ENCODE results near the gene TRMU. TPM values are rescaled to one million over a fixed set of nuclear protein-coding genes. Genes with fewer than 3 reads are reported as not detected.
A peak's percentile ranks its signal among the peaks of the same experiment; 100 is the strongest.

The TRMU gene
- total RNA-seq, 2 donors from 2014 or later: 21.2 to 27.2 TPM

- intact Hi-C loops (cut with DNase I): no loop called here
- DNase-seq (ENCODE audit: low spot score): no peak
Measured at GRCh38 chr22:46327691-46328465, 7.6 kb upstream of the TRMU start.

- intact Hi-C loops (cut with DNase I): no loop called here
- peak; percentile 70 for DNase-seq (ENCODE audit: low spot score)
Measured at GRCh38 chr22:46328797-46329196, 6.7 kb upstream of the TRMU start.

GRCh38 chr22:46329616-46330015 lies 5.9 kb upstream of the TRMU start:
- intact Hi-C loops (cut with DNase I): no loop called here
- peak; percentile 61 for DNase-seq (ENCODE audit: low spot score)

GRCh38 chr22:46330426-46330825 lies 5.1 kb upstream of the TRMU start:
- intact Hi-C loops (cut with DNase I): no loop called here
- DNase-seq (ENCODE audit: low spot score): peak; percentile 18

- peak; percentile 62 for DNase-seq (ENCODE audit: low spot score)
- intact Hi-C loops (cut with DNase I): no loop called here
Measured at GRCh38 chr22:46331496-46331895, 4.0 kb upstream of the TRMU start.

- peak; percentile 81 for DNase-seq (ENCODE audit: low spot score)
- intact Hi-C loops (cut with DNase I): no loop called here
Measured at GRCh38 chr22:46336119-46337078, 885 bp downstream of the TRMU start.

GRCh38 chr22:46337870-46338269 lies 2.4 kb downstream of the TRMU start:
- DNase-seq (ENCODE audit: low spot score): no peak
- intact Hi-C loops (cut with DNase I): no loop called here

- intact Hi-C loops (cut with DNase I): no loop called here
- no peak for DNase-seq (ENCODE audit: low spot score)
Measured at GRCh38 chr22:46338636-46339035, 3.1 kb downstream of the TRMU start.

GRCh38 chr22:46339956-46340355 lies 4.4 kb downstream of the TRMU start:
- intact Hi-C loops (cut with DNase I): no loop called here

GRCh38 chr22:46340676-46341075 lies 5.2 kb downstream of the TRMU start:
- no peak for DNase-seq (ENCODE audit: low spot score)
- intact Hi-C loops (cut with DNase I): no loop called here

More at GRCh38 chr22:46339956-46340355, 4.4 kb downstream of the TRMU start:
- DNase-seq (ENCODE audit: low spot score): no peak

- intact Hi-C loops (cut with DNase I): no loop called here
- no peak for DNase-seq (ENCODE audit: low spot score)
Measured at GRCh38 chr22:46346680-46347405, 11.3 kb downstream of the TRMU start.

GRCh38 chr22:46347646-46348045 lies 12.1 kb downstream of the TRMU start:
- intact Hi-C loops (cut with DNase I): no loop called here

GRCh38 chr22:46348099-46348695 lies 12.7 kb downstream of the TRMU start:
- intact Hi-C loops (cut with DNase I): no loop called here
- DNase-seq (ENCODE audit: low spot score): no peak

More at GRCh38 chr22:46347646-46348045, 12.1 kb downstream of the TRMU start:
- DNase-seq (ENCODE audit: low spot score): no peak

GRCh38 chr22:46349238-46349637 lies 13.7 kb downstream of the TRMU start:
- no peak for DNase-seq (ENCODE audit: low spot score)
- intact Hi-C loops (cut with DNase I): no loop called here

- intact Hi-C loops (cut with DNase I): no loop called here
- DNase-seq (ENCODE audit: low spot score): no peak
Measured at GRCh38 chr22:46349681-46350080, 14.2 kb downstream of the TRMU start.

GRCh38 chr22:46350121-46350520 lies 14.6 kb downstream of the TRMU start:
- DNase-seq (ENCODE audit: low spot score): no peak
- intact Hi-C loops (cut with DNase I): no loop called here

- no peak for DNase-seq (ENCODE audit: low spot score)
- intact Hi-C loops (cut with DNase I): no loop called here
Measured at GRCh38 chr22:46350646-46351045, 15.1 kb downstream of the TRMU start.

GRCh38 chr22:46351131-46351735 lies 15.7 kb downstream of the TRMU start:
- intact Hi-C loops (cut with DNase I): no loop called here
- no peak for DNase-seq (ENCODE audit: low spot score)

GRCh38 chr22:46351767-46352166 lies 16.3 kb downstream of the TRMU start:
- DNase-seq (ENCODE audit: low spot score): no peak

More at GRCh38 chr22:46351767-46352166, 16.3 kb downstream of the TRMU start:
- intact Hi-C loops (cut with DNase I): no loop called here

All from posterior vena cava (tissue), 2 donors.